Brain microvascular endothelial cell (primary cell): ENCODE data around the gene MGMT.

Experiments used
- DNase-seq: peaks from one replicate; pipeline ENCODE4 v3.0.0-alpha.2; 2020
- H3K27ac ChIP-seq: fragments of 250-450 bp; sonication (Bioruptor Pico); 2 replicates; pipeline ENCODE4 v1.5.1; 2020; ENCODE audit warnings: mild to moderate bottlenecking, moderate library complexity
- H3K27me3 ChIP-seq: fragments of 250-450 bp; sonication (Bioruptor Pico); replicated peaks from 2 replicates; pipeline ENCODE4 v1.5.1; 2020; ENCODE audit warnings: mild to moderate bottlenecking
- H3K36me3 ChIP-seq: fragments of 250-450 bp; sonication (Bioruptor Pico); replicated peaks from 2 replicates; pipeline ENCODE4 v1.5.1; 2020; ENCODE audit warnings: mild to moderate bottlenecking
- H3K4me3 ChIP-seq: 2 replicates; pipeline ENCODE4 v1.5.1; 2011; ENCODE audit warnings: low read depth, mild to moderate bottlenecking, control low read depth, low read length, moderate library complexity
- CTCF ChIP-seq: IDR thresholded peaks from 2 replicates; pipeline ENCODE4 v1.5.1; 2011; ENCODE audit warnings: low read depth, mild to moderate bottlenecking, moderate library complexity, low read length, control low read depth, inconsistent platforms; ENCODE audit errors: missing control alignments
- in situ Hi-C: cut with HindIII; loops from 2 replicates; pipeline ENCODE4 v1.10.0; 2017; ENCODE audit warnings: low sequenced_read_pairs, low pct_ligation_motif_present

Gene MGMT

GRCh38 chr10:129544205-129545202 lies 77.5 kb downstream of the MGMT start:
- Histone ChIP-seq H3K27me3 (no peaks in the 10 kb centered on the region), H3K36me3 (no peaks in the 10 kb centered on the region), H3K27ac (no peak overlapping the region), H3K4me3 (no peak overlapping the region)
- no peak for DNase-seq
- TF ChIP-seq CTCF: no peak
- in situ Hi-C loops: no loop called here

- in situ Hi-C loops: no loop called here
- H3K27me3 ChIP-seq: no peaks in the 10 kb centered on the region
- peak; percentile 25 for DNase-seq
- H3K27ac ChIP-seq: no peak overlapping the region
- no peaks in the 10 kb centered on the region for H3K36me3 ChIP-seq
- no peak for TF ChIP-seq CTCF
- H3K4me3 ChIP-seq: no peak overlapping the region
These were observed 78.2 kb downstream of the MGMT start for GRCh38 chr10:129545261-129545660.

GRCh38 chr10:129546106-129546505 lies 79.1 kb downstream of the MGMT start:
- no peaks in the 10 kb centered on the region for H3K27me3 ChIP-seq
- no peak for TF ChIP-seq CTCF
- no peaks in the 10 kb centered on the region for H3K36me3 ChIP-seq
- in situ Hi-C loops: no loop called here
- no peak for DNase-seq
- H3K27ac ChIP-seq: no peak overlapping the region
- H3K4me3 ChIP-seq: no peak overlapping the region

GRCh38 chr10:129547608-129548007 lies 80.6 kb downstream of the MGMT start:
- H3K4me3 ChIP-seq: no peak overlapping the region
- no peak overlapping the region for H3K27ac ChIP-seq
- no peak for DNase-seq
- in situ Hi-C loops: no loop called here
- H3K36me3 ChIP-seq: no peaks in the 10 kb centered on the region
- TF ChIP-seq CTCF: no peak
- H3K27me3 ChIP-seq: no peaks in the 10 kb centered on the region

- H3K27ac ChIP-seq: no peak overlapping the region
- H3K27me3 ChIP-seq: no peaks in the 10 kb centered on the region
- in situ Hi-C loops: no loop called here
- no peak for DNase-seq
- TF ChIP-seq CTCF: no peak
- no peak overlapping the region for H3K4me3 ChIP-seq
- no peaks in the 10 kb centered on the region for H3K36me3 ChIP-seq
These were observed 81.6 kb downstream of the MGMT start for GRCh38 chr10:129548600-129548999.
